Activated CD4-positive, alpha-beta T cell treated with anti-CD3 and anti-CD28 coated beads, Interleukin-2, amount 50 U/mL, for 48 hours (primary cell): Measurements from ENCODE around the gene NCAN.
"Not testable (repeated sequence)": the region's sequence is repeated elsewhere in the genome, so short reads cannot be mapped to it uniquely, and the experiment has no call there.

Source experiments
- DNase-seq, 2 experiments: peaks; one replicate each; pipeline ENCODE4 v3.0.0-alpha.2; 2020

The NCAN gene

GRCh38 chr19:19226204-19226603, 14.4 kb downstream of the NCAN start:
- no peak for DNase-seq

GRCh38 chr19:19226663-19227062, 14.9 kb downstream of the NCAN start:
- DNase-seq, result no peak

GRCh38 chr19:19227217-19227616, 15.5 kb downstream of the NCAN start:
- no peak for DNase-seq

- no peak for DNase-seq
Observed at GRCh38 chr19:19229701-19230100, 17.9 kb downstream of the NCAN start.

- DNase-seq, result no peak
Observed at GRCh38 chr19:19230999-19231398, 19.2 kb downstream of the NCAN start.

- DNase-seq, result no peak
Observed at GRCh38 chr19:19232261-19232721, 20.5 kb downstream of the NCAN start.

- DNase-seq, result no peak
Observed at GRCh38 chr19:19234220-19234816, 22.6 kb downstream of the NCAN start.

- DNase-seq, result no peak
Observed at GRCh38 chr19:19236173-19236572, 24.4 kb downstream of the NCAN start.

- no peak for DNase-seq
Observed at GRCh38 chr19:19238126-19238894, 26.6 kb downstream of the NCAN start.

GRCh38 chr19:19239675-19240074, 27.9 kb downstream of the NCAN start:
- no peak for DNase-seq

GRCh38 chr19:19240476-19240875, 28.7 kb downstream of the NCAN start:
- DNase-seq, result no peak

GRCh38 chr19:19250196-19250801, 38.5 kb downstream of the NCAN start:
- DNase-seq, result no peak

GRCh38 chr19:19253409-19253808, 41.7 kb downstream of the NCAN start:
- not testable (repeated sequence) for DNase-seq

- DNase-seq, result no peak
Observed at GRCh38 chr19:19256072-19256969, 44.6 kb downstream of the NCAN start.

- DNase-seq, result no peak
Observed at GRCh38 chr19:19257137-19257536, 45.4 kb downstream of the NCAN start.

- no peak for DNase-seq
Observed at GRCh38 chr19:19257836-19258588, 46.3 kb downstream of the NCAN start.

- DNase-seq, result no peak
Observed at GRCh38 chr19:19258589-19259338, 47.0 kb downstream of the NCAN start.

GRCh38 chr19:19259741-19260140, 48.0 kb downstream of the NCAN start:
- DNase-seq, result no peak

GRCh38 chr19:19260417-19261214, 48.9 kb downstream of the NCAN start:
- no peak for DNase-seq

GRCh38 chr19:19261350-19262189, 49.8 kb downstream of the NCAN start:
- no peak for DNase-seq
